HG02759 (cell line): ENCODE measurements around the gene GLIPR1L2.
"Not testable (repeated sequence)": the region's sequence is repeated elsewhere in the genome, so short reads cannot be mapped to it uniquely, and the experiment has no call there.

Experiments
- ATAC-seq: cut with Tn5 transposase; IDR thresholded peaks from one replicate; pipeline ENCODE4 v1.9.1; 2021; ENCODE audit warnings: mild to moderate bottlenecking, moderate library complexity; ENCODE audit not compliant: unreplicated experiment

GLIPR1L2 gene

DNA sequence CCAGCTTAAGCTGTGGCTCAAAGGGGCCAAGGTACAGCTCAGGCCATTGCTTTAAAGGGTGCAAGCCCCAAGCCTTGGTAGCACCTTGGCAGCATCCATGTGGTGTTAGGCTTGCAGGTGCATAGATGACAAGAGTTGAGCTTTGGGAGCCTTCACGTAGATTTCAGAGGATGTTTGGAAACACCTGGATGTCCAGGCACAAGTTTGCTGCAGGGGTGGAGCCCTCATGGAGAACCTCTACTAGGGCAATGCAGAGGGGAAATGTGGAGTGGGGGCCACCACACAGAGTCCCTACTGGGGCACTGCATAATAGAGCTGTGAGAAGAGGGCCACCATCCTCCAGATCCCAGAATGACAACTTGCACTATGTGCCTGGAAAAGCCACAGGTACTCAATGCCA is 37.9 kb downstream of the GLIPR1L2 start:
- no peak for ATAC-seq

DNA sequence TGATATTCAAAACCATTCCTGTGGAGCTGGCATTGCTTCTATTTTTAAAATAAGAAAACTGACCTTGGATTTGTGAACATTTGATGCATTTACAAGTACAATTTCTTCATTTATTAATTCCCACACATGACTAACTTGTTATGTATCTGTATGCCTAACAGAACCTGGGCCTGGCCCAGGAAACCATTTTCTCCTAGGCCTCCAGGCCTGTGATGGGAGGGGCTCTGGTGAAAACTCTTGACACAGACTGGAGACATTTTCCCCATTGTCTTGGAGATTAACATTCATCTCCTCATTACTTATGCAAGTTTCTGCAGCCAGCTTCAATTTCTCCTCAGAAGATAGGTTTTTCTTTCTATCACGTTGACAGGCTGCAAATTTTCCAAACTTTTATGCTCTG is 42.0 kb downstream of the GLIPR1L2 start:
- no peak for ATAC-seq

DNA sequence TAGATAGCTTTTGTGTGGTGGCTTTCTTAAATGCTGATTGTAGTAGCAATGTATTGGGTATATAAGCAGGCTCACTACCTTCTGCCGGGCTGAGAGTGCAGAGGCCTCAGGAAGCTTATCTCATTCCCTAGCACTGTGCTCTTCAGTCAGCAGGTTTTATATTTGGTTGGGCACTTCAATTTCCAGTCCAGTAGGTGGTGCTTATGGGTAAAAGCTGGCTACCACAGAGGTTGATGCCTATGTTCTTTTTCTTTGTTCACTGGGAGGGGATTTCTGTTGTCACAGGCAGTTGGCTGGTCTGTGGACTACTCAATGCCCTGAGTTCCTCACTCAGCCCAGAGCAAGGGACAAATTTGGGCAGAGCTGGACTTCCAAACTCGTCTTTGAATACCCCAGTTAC is 46.7 kb downstream of the GLIPR1L2 start:
- ATAC-seq, result peak; percentile 70

DNA sequence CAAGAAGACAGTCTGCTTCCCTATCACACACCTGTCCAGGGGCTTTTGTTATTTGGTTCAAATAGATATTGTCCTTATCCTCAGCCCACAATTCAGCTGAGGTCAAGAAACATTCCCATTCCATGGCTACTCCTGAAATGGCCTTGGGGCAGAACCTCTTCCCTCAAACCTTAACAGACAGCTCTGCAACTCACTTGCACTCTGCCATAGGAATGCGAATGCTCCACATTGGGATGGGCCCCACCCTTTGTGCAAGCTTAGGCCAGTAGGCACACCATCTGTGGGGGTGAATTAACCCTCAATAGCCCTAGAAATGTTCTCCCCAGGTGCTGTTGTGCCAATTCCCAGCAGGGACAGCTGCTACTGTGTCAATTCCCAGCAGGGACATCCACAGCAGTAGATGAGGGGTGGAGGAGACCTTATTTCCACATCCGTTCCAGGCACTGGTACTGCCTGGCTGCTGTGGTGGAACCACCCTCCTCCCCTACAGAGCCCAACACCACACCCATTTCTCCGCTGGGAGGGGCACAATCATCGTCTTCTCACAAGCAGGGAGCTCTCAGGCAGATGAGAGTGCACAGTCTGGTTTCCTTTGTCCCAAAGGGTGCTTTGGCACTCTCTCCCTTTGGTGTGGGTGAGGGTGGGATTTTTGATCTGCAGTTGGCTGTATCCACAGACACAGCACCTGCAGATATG is 47.3 kb downstream of the GLIPR1L2 start:
- ATAC-seq, result no peak

DNA sequence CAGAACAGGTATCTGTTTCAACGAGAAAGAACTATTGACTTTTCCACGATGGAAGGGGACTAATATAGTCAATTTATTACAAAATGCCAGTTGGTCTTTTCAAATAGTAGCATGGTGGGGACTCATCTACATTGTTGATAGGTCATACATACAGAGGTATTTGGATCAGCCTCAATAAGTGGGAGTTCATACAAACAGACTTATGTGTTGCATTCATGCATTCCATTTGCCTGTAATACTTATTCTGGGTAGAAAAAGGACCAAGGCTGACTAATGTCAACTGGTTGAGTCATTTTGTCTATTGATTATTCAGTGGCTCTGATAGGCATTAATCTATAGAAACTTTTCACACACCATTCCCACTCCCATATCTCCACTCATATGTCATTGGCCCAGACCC is 48.2 kb downstream of the GLIPR1L2 start:
- no peak for ATAC-seq

DNA sequence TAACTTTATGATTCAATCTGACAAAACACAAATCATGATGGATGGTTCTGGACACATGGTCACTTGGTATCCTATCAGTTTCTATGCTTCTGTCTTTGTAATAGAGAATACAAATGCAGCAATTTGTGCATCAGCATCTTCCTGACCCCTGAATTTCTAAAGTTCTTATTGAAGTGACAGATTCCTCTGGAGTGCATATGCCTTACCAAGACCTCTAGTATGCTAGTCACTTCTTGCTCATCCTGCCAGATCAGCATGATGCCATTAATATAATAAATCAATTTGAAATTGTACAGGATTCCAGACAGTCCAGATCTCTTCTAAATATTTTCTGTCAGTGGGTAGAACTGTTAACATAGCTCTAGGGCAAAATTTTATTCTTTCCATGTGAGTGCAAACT is 49.0 kb downstream of the GLIPR1L2 start:
- no peak for ATAC-seq

DNA sequence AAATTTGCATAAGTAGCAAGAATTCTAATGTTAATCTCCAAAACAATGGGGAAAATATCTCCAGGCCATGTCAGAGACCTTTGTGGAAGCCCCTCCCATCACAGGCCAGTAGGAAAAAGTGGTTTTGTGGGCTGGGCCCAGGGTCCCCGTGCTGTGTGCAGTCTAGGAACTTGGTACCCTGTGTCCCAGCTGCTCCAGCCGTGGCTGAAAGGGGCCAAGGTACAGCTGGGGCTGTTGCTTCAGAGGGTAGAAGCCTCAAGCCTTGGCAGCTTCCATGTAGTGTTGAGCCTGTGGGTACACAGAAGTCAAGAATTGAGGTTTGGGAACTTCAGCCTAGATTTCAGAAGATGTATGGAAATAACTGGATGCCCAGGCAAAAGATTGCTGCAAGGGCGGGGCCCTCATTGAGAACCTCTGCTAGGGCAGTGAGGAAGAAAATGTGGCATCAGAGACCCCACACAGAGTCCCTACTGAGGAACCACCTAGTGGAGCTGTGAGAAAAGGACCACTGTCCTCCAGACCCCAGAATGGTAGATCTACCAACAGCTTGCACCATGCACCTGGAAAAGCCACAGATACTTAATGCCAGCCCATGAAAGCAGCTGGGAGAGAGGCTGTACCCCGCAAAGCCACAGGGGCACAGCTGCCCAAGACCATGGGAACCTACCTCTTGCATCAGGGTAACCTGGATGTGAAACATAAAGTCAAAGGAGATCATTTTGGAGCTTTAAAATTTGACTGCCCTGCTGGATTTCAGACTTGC is 51.0 kb downstream of the GLIPR1L2 start:
- not testable (repeated sequence) for ATAC-seq

DNA sequence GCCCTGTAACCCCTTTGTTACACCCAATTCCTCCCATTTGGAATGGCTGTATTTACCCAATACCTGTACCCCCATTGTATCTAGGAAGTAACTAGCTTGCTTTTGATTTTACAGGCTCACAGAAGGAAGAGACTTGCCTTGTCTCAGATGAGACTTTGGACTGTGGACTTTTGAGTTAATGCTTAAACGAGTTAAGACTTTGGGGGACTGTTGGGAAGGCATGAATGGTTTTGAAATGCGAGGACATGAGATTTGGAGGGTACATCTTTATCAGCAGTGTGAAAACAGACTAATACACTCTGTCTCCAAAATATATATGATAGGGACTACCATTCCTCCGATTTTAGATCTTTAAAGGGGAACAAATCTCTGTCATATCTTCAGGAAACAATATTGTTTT is 51.6 kb downstream of the GLIPR1L2 start:
- not testable (repeated sequence) for ATAC-seq

DNA sequence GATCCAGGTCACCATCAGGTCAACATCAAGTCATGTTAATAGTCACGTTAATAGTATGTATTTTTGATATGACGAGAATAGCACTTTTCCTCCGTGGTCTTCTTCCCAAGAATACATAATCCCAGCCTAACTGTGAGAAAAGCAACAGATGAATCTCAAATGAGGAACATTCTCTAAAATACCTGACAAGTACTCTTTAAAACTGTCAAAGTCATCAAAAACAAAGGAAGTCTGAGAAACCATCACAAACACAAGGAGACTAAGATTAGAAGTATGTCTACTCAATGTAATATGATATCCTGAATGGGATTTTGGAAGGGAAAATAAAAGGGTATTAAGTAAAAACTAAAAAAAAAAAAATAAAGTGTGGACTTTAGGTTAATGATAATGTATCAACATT is 52.8 kb downstream of the GLIPR1L2 start:
- ATAC-seq, result no peak

DNA sequence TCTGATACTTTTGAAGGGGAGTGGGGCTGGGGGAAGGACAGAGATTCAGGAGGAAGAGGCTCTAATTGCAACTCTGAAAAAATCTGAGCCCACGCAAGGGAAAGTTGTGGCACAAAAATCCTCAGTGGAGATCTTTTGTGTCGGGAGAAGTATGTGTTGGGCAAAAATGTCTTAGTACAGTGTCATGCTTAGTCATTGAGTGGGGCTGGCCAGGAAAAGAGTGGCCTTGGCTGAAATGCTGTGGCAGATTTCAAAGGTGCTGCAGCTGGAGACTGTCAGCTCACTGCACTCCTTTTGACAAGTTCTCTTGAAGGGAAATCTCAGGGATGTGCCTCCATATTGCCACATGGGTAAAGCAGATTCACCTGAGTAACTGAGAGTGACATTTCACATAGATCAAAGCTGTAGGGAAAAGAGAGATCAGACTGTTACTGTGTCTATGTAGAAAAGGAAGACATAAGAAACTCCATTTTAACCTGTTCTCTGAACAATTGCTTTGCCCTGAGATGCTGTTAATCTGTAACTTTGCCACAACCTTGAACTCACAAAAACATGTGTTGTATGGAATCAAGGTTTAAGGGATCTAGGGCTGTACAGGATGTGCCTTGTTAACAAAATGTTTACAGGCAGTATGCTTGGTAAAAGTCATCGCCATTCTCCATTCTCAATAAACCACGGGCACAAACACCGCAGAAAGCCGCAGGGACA is 53.7 kb downstream of the GLIPR1L2 start:
- ATAC-seq, result no peak

DNA sequence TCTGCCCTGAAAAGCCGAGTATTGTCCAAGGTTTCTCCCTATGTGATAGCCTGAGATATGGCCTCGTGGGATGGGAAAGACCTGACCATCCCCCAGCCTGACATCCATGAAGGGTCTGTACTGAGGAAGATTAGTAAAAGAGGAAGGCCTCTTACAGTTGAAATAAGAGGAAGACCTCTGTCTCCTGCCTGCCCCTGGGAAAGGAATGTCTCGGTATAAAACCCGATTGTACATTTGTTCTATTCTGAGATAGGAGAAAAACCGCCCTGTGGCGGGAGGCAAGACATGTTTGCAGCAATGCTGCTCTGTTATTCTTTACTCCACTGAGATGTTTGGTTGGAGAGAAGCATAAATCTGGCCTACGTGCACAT is 54.2 kb downstream of the GLIPR1L2 start:
- not testable (repeated sequence) for ATAC-seq

DNA sequence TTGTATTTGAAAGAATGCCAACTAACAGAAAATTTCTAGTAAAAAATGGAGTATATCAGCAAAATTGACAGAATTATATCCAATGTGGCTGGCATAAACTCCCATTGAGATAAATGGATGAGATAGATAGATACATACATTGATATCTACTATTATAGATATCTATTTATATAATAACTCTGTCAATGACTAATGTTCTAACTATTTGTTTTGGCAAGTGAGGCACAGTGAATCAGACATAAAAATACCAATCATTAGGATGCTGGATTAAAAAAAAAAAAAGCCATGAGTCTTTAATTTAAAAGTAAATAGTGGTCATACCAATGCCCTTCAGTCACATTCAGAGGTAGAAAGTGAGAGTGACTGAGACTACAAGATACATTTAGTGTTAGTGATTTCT is 56.0 kb downstream of the GLIPR1L2 start:
- no peak for ATAC-seq

DNA sequence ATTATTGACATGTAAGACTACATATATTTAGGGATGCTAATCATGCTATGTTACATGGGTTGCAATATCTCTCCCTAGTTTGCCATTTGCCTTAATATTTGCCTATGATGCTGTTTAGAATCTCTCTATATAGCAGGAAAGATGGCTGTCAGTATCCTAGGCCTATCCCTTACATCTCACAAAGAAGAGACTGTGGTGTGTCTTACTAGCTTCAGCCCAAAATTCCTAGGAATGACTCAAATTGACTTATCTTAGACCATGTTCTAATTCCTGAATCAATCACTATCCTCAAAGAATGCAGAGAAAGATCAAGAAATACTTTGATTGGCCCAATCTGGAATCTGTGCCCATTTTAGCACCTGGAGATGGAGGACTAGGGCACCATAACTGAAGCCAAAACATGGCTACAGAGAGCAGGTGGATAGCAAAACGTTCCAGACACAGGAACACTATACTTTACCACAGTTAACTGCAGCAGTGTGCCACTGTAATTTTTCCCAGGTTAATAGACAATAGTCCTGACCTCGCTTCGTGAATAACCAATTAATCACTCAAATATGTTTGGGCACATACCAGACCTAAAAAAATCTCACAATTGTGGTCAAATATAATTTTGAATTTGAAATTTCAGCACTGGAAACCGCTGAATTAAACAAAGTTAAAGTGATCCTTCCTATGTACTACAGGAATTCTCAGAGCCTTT is 57.0 kb downstream of the GLIPR1L2 start:
- ATAC-seq, result no peak

DNA sequence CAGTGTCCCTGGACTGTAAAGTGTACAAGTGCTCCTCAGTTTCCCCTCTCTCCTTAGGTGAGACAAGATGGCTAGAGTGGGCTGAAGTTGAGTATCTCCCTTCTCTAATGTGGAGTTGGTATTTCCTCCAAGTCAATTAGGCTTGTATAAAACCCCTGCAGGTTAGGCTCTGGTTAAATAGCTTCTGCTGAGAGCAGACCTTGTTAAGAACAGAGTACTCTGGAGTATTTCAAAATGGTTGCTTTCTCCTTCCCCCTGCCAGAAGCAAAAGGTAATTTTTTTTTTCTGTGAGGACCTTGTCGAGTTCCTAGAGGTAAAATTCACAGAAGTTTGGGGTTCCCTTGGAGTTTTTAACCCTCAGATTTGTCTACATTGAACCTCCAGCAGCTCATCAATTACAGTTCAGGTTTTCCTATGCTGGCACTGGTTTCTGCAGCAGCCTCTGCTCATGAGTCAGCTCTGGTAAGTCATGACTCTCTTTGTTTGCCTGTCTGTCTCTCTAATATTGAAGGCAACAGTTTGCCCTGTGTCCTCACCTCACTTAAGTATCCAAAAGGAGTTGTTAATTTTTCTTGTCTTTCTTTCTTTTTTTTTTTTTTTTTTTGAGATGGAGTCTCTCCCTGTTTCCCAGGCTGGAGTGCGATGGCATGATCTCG is 61.9 kb downstream of the GLIPR1L2 start:
- no peak for ATAC-seq

DNA sequence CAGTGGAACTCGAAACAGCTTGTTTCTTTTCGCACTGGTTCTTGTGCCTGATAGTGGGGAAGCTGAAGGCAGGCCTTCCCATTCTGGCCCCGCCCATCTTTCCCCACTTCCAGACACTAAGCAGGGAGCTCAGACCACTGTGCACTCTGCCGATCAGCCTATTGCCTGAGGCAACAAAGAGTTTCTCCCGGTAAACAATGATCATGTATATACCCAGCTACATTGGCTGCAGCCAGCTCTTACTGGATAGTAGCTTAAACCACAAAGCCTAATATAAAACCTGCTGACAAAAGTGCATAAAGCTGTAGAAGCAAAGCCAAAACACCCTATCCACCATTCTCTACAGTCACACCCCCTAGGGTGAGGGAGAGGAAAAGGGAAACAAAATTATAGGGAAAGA is 65.0 kb downstream of the GLIPR1L2 start:
- ATAC-seq, result no peak

DNA sequence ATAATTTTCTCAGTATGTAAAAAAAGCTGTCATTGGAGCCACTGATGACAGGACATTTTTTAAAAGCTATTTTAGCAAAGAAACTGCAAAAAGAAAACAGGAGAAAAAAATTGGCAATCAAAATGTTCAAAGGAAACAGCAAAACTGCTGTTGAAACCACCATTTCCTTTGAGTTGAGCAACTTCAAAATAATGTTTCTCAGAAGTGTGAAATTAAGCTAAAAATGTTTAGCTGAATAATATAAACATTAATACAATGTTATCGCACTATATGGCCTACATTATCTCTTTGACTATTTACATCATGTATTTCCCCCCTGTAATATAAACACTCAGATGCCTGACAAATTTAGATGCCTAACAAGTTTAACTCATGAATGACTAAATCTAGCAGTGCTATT is 66.3 kb downstream of the GLIPR1L2 start:
- no peak for ATAC-seq

DNA sequence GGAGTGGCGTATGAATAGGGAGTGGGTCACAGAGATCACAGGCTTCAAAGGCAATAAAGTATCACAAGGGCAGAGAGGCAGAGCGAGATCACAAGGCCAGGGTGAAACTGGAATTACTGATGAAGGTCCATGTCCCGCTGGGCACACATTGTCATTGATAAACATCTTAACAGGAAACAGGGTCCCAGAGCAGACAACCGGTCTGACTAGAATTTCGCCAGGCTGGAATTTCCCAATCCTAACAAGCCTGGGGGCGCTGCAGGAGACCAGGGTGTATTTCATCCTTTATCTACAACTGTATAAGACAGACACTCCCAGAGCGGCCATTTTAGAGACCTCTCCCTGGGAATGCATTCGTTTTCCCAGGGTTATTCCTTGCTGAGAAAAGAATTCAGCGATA is 67.0 kb downstream of the GLIPR1L2 start:
- not testable (repeated sequence) for ATAC-seq

DNA sequence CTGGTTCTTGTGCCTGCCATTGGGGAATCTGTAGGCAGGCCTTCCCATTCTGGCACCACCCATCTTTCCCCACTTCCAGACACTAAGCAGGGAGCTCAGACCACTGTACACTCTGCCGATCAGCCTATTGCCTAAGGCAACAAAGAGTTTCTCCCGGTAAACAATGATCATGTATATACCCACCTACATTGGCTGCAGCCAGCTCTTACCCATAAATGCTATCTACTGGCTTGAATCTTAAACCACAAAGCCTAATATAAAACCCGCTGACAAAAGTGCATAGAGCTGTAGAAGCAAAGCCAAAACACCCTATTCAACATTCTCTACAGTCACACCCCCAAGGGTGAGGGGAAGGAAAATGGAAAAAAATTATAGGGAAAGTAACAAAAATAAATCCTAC is 68.9 kb downstream of the GLIPR1L2 start:
- no peak for ATAC-seq

DNA sequence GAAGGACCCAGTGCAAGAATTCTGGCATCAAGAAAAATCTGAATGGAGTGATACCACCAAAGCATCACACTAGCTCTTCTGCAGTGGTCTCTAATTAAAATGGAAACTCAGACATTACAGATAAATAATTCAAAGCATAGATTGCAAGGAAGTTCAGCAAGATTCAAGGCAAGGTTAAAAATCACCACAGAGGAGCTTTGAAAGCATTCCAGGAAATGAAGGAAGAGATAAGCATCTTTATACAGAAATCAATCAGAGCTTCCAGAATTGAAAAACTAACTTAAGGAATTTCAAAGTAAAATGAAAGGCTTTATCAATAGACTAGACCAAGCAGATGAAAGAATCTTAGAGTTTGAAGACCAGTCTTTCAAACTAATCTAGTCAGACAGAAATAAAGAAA is 69.3 kb downstream of the GLIPR1L2 start:
- no peak for ATAC-seq

DNA sequence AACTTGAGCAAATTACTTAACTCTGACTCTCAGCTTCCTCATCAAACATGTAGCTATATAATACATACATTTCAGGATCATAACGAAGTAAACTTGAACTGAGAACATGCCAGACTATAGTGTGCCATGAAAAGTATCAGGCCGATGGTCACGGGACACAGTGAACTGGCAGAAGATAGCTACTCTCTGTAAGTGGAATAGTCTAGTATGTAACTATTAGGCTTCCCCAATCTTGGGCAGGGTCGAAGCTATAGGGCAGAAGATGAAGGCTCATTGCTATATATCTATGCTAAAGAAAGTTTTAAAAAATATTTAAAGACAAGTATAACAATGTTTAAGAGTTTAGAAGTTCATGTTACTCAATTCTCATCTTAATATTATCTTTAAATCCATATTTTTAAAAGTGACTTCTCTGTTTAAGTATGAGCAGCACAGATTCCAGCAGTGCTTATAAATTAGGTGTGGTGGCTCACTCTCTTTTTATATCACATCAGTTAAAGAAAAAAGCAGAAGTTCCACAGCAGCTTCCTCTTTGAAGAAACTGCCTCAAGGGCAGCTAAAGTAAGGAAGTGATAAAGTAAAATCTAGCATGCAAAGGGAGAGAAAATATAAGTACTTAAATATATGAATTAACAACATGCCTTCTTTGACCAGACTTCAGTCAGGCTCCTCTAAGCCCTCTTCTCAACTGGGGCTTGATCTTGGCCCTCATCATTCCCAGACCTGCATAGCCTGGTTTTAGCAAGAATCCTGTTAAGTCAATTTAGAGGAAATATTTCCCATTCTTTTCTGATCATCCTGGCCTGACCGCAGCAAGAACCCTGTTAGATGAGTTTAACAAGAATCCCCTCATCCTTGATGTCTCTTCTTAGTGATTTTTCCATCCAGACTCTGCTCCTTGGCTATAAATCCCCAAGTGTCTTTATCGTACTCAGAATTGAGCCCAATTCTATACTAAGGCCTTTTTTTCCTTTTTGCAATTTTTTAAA is 81.3 kb downstream of the GLIPR1L2 start:
- ATAC-seq, result no peak
